GM18507 (cell line): ENCODE measurements around the gene MGAT4C.
"Not testable (repeated sequence)": the region's sequence is repeated elsewhere in the genome, so short reads cannot be mapped to it uniquely, and the experiment has no call there.

ENCODE experiments used
- DNase-seq: peaks from one replicate; pipeline ENCODE4 v3.0.0; 2011; ENCODE audit warnings: low read depth; ENCODE audit not compliant: insufficient read length; ENCODE audit errors: extremely low spot score
- FAIRE-seq: peaks from 2 replicates; lab custom pipeline; 2011; peaks lifted over from hg19 to GRCh38; lab: Jason Lieb, UNC

MGAT4C gene

DNA sequence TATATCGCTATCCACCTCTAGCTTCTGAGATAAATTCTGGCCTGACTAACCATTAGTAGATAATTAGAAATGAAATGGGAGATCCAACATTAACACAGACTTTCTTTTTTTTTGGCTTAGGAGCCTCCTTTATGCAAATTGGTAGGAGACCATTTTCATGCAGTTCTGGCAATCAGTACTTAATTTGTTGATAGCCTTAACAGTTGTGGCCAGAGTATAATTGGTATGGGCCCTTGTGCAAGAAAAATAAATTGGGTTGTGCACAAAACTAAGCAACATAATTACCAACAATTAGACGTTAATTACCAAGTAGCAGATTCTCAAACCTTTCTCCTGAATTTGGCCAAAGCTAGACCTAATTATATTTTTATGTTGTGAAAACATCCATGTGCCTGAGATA is 111.0 kb downstream of the MGAT4C start:
- no peak for DNase-seq
- no peak for FAIRE-seq

DNA sequence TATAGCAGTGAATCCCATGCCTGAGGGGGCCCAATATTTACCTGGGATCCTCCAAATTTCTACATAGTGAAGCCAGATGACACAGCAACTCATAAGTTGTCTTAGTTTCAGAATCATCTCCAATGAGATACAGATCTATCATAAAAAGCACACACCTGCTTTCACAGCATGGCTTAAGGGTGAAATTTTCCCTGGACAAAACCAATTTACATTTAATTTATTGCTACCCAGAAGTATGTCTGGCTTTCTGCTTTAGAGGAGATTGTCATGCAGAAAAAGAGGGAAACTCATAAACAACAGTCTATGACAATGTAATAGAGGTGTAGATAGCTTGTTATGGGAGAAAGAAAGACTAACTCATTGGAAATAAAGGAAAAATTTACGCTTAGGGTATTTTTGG is 113.0 kb downstream of the MGAT4C start:
- no peak for FAIRE-seq
- DNase-seq: no peak

DNA sequence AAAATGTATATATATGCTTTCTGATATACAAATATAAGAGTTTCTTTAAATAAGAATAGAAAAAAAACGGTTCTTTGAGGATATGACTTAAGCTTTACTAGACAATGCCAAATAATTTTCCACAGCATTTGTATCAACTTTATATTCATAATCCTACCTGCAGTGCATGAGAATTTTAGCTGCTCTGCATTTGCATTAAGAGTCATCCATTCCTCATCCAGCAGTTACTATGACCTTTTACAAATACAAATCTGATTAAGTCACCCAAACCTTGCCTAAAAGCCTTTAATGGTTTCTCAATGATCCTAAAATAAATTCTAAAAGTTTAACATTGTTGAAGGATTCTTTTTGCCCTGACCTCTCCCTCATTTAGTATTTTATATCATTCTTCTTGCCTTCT is 116.5 kb downstream of the MGAT4C start:
- FAIRE-seq (no peak), DNase-seq (no peak)

- no peak for FAIRE-seq
These were observed 117.4 kb downstream of the MGAT4C start for GRCh38 chr12:86138770-86139169.

GRCh38 chr12:86137936-86138335 is 118.3 kb downstream of the MGAT4C start:
- FAIRE-seq (no peak), DNase-seq (no peak)

More at GRCh38 chr12:86138770-86139169, 117.4 kb downstream of the MGAT4C start:
- no peak for DNase-seq

GRCh38 chr12:86134561-86134960 is 121.6 kb downstream of the MGAT4C start:
- no peak for DNase-seq
- no peak for FAIRE-seq

DNA sequence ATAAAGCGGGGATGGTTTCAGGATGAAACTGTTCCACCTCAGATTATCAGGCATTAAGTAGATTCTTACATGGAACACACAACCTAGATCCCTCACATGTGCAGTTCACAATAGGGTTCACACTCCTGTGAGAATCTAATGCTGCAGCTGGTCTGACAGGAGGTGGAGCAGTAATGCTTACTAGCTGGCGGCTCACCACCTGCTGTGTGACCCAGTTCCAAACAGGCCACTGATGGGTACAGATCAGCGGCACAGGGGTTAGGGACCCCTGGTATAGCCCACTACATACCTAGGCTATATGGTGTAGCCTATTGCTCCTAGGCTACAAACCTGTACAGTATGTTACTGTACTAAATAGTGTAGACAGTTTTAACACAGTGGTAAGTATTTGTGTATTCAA is 129.3 kb downstream of the MGAT4C start:
- FAIRE-seq, DNase-seq: not testable (repeated sequence)

- FAIRE-seq (no peak), DNase-seq (no peak)
These were observed 133.2 kb downstream of the MGAT4C start for GRCh38 chr12:86122846-86123468.

GRCh38 chr12:86118161-86118560 is 138.0 kb downstream of the MGAT4C start:
- no peak for DNase-seq
- FAIRE-seq: no peak

DNA sequence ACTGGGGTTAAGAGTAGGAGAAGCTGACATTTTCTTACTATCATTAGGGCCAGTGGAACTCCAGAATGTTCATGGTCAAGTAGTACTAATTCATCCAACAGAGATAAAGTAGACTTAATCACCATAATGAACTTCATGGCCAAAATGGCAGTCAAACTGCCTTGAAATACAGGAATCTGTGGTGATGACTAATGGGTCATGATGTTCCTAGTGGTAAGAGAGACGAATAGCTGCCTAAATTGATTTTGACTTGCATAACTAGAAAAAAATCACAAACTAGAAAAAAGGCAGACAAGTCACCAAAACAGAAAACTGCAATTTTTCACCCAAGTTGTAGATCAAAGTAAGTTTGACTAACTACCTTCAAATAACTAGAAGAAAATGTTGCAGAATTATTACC is 138.5 kb downstream of the MGAT4C start:
- DNase-seq (no peak), FAIRE-seq (no peak)

GRCh38 chr12:86104087-86104486 is 152.1 kb downstream of the MGAT4C start:
- FAIRE-seq: no peak

GRCh38 chr12:86097161-86097560 is 159.0 kb downstream of the MGAT4C start:
- FAIRE-seq (no peak), DNase-seq (no peak)

More at GRCh38 chr12:86104087-86104486, 152.1 kb downstream of the MGAT4C start:
- no peak for DNase-seq

DNA sequence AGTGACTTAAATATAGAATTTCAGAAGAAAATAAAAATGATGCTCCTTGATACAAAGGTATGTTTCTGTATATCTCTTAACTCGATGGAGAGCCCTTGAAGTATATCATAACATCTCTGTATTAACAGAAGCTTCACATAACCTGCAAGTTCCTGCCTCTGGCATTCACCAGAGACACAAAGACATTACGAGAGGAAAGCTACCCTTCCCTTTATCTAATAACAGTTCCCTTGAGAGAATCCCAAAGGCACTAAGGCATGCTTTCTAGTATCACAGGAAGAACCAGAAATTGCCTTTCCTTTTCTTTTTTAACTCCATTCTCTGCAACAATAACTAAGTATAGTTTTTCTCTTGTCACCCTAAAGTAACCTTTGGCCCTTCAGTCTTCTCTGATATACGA is 164.5 kb downstream of the MGAT4C start:
- FAIRE-seq: no peak
- DNase-seq: no peak

- FAIRE-seq: no peak
- no peak for DNase-seq
These were observed 174.3 kb downstream of the MGAT4C start for GRCh38 chr12:86081843-86082242.

GRCh38 chr12:86059052-86059451 is 197.1 kb downstream of the MGAT4C start:
- not testable (repeated sequence) for DNase-seq, FAIRE-seq

GRCh38 chr12:86057092-86057845 is 198.9 kb downstream of the MGAT4C start:
- DNase-seq (no peak), FAIRE-seq (no peak)

- no peak for DNase-seq
- no peak for FAIRE-seq
These were observed 203.3 kb downstream of the MGAT4C start for GRCh38 chr12:86052921-86053320.

DNA sequence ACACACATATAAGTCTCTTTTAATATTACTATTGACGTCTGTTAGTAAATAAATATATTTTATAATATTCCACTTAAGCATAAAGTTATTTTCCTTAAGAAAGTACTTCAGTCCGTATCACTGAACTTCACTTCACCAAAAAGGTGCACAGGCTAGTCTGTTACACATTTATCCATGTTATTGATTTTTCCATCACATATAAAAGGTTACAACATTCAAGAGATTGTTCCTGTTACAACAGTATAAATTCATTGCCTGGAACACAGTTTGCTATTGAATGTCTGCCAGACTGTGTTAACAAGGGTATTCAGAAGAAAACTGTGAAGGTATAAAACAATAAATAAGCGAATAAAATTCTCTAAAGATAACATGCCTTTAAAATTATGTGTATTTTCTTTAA is 206.2 kb downstream of the MGAT4C start:
- FAIRE-seq: no peak

DNA sequence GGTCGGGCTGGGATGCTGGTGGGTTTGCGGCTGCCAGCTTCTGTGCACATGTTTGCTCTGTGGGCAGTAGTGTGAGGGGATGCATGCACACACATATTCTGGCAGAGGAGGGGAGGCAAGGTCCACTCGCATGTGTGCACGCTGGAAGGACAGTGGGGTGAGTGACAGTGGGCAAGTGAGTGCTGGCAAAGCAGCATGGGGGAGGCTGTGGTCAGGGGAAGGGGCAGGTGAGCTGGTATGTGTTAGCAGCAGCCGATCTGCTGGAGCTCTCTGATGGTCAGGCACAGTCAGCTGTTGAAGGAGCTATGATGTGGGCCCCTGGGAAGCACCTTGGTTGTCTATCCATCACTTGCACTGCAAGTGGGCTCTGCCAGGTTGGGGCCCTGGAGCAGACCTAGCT is 211.8 kb downstream of the MGAT4C start:
- no peak for DNase-seq
- FAIRE-seq: no peak

More for the DNA sequence above, 206.2 kb downstream of the MGAT4C start:
- DNase-seq: no peak

- DNase-seq (no peak), FAIRE-seq (no peak)
These were observed 214.1 kb downstream of the MGAT4C start for GRCh38 chr12:86042062-86042461.

DNA sequence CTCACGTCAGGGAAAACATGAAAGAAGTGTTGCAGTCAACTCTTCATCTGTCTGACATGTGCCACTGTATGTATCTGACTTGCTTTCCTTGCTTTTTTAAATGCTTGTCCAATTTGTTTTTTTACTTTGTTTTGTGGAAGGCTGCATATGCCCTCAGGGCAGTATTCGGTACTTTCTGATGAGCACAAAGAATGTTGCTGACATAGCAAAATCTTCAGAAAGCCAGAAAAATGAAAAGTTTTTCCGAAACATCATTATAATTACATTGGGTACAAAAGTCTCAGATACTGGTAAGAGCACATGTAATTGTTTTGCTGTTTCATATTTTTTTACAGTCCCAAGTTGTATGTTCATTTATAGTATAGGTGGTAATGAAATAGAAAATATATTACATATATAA is 237.8 kb downstream of the MGAT4C start:
- no peak for DNase-seq
- no peak for FAIRE-seq
